Measurements from ENCODE around the gene VPS45. TPM values are rescaled to one million over a fixed set of nuclear protein-coding genes. Genes with fewer than 3 reads are reported as not detected.
A peak's percentile ranks its signal among the peaks of the same experiment; 100 is the strongest.

Gene VPS45
- total RNA-seq, 4 donors from 2014 or later: 27.7 to 30.9 (median 29.3) TPM

DNA sequence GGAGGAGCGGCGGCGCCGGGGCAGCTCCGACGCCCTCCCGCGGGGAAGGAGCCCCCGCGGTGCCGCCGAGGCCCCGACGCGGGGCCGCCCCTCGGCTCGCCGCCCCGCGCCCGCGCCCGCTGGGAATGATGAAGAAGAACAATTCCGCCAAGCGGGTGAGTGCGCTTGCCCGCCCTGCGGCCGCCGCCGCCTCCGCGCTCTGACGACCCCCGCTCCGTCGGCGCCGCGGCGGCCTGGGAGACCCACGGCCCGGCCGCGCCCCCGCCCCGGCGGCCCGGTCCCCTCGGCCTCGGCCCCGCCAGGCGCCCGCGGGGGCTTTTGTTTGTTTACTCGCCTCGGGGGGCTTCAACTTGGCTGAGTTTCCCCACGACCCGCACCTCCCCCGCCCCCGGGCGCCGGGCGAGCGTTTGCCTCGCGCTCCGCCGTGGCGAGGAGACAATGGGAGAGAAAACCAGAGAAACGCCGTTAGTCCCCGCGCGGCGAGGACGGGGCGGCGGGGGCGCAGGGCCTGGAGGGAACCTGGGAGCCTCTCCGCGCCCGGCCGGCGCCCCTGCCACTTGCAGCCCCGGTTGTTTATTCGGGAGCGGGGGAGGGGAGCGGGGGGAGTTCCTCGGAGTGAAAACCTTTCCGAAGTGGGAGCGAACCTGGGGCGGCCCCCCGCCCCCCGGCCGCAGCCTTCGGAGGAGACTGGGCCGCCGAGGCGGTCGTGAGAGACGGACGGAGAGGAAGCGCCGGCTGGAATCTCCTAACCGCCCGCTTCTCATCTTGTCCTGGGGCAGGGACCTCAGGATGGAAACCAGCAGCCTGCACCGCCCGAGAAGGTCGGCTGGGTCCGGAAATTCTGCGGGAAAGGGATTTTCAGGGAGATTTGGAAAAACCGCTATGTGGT is 82.8 kb downstream of the VPS45 start:
- TF ChIP-seq, protein P1, sequence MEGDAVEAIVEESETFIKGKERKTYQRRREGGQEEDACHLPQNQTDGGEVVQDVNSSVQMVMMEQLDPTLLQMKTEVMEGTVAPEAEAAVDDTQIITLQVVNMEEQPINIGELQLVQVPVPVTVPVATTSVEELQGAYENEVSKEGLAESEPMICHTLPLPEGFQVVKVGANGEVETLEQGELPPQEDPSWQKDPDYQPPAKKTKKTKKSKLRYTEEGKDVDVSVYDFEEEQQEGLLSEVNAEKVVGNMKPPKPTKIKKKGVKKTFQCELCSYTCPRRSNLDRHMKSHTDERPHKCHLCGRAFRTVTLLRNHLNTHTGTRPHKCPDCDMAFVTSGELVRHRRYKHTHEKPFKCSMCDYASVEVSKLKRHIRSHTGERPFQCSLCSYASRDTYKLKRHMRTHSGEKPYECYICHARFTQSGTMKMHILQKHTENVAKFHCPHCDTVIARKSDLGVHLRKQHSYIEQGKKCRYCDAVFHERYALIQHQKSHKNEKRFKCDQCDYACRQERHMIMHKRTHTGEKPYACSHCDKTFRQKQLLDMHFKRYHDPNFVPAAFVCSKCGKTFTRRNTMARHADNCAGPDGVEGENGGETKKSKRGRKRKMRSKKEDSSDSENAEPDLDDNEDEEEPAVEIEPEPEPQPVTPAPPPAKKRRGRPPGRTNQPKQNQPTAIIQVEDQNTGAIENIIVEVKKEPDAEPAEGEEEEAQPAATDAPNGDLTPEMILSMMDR (IDR thresholded peaks at IDR 0.05): no peak
- no peak for TF ChIP-seq POLR2A (IDR thresholded peaks at IDR 0.05)
- 2% methylated on average over 64 to 81 of the region's 114 CpGs for WGBS, 2 donors
- intact Hi-C loops (cut with DNase I; ENCODE audit: low total_unique reads): no loop called here
- H3K4me3 ChIP-seq (ENCODE audit: low read depth, poor library complexity, severe bottlenecking): peak overlapping the region; percentile 74
- peak in 1 of 2 donors; percentile 89 for DNase-seq (ENCODE audit: low spot score in 2 of 2)

DNA sequence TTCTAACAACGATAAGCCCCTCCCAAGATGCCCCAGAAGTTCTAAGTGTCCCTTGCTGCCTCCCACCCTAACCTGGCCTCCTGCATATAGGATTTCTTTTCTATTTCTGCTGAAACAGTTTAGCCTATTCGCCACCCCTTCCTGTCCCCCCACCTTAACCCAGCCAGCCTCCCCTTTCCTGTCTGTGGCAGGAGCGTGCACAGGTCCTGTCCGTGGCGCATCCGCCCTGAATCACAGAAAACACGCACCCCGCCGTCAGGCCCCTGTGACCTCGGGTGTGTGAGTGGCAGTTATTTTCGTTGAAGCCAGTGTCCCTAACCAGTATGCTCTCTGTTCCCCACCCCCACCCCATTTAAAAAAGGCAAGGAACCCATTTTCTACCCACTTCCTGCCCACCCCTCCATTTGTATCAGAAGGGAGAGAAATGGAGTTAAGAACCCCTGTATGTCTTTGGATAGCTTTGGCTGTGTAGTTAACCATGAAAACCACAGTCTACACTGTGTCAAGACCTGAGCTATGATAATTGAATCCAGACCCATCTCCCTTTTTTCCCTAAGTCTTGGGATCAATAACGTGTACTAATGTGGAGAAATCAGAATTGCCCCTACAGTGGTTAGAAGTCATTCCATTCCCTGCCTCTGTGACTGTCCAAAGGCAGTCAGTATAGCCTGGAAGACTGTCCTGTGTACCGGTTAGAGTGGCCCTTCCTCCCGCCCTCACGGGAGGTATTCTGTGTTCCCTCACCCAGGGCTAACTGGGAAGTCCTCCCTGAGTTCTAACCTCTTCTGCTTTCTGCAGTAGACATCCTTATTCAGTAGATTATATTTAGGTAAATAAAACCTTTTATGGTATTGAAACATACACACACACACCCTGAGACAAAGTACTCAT is 84.0 kb downstream of the VPS45 start:
- WGBS, 2 donors: 62 to 72% methylated on average over 15 of the region's 15 CpGs
- intact Hi-C loops (cut with DNase I; ENCODE audit: low total_unique reads): no loop called here
- no peak overlapping the region for H3K4me3 ChIP-seq (ENCODE audit: low read depth, poor library complexity, severe bottlenecking)
- DNase-seq (ENCODE audit: low spot score in 2 of 2): peak in 1 of 2 donors; percentile 85
- TF ChIP-seq POLR2A (IDR thresholded peaks at IDR 0.05): no peak
- TF ChIP-seq, protein P1 (IDR thresholded peaks at IDR 0.05): no peak

DNA sequence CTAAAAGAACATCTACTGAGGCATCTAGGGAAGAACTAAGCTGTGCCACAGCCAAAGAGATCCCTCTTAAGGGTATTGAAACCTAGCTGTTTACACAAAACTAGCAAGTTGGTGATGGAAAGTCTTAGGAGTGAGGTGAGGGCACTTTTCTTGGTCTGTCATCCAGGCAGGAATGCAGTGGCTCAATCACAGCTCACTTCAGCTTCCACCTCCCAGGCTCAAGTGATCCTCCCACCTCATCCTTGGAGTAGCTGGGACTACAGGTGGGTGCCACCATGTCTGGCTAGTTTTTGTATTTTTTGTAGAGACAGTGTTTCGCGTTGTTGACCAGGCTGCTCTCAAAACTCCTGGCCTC is 84.6 kb downstream of the VPS45 start:
- TF ChIP-seq, protein P1 (IDR thresholded peaks at IDR 0.05): no peak
- TF ChIP-seq POLR2A (IDR thresholded peaks at IDR 0.05): no peak
- H3K4me3 ChIP-seq (ENCODE audit: low read depth, poor library complexity, severe bottlenecking): no peak overlapping the region
- 59 to 78% methylated on average over 2 of the region's 2 CpGs for WGBS, 2 donors
- peak in 1 of 2 donors; percentile 59 for DNase-seq (ENCODE audit: low spot score in 2 of 2)
- intact Hi-C loops (cut with DNase I; ENCODE audit: low total_unique reads): no loop called here

DNA sequence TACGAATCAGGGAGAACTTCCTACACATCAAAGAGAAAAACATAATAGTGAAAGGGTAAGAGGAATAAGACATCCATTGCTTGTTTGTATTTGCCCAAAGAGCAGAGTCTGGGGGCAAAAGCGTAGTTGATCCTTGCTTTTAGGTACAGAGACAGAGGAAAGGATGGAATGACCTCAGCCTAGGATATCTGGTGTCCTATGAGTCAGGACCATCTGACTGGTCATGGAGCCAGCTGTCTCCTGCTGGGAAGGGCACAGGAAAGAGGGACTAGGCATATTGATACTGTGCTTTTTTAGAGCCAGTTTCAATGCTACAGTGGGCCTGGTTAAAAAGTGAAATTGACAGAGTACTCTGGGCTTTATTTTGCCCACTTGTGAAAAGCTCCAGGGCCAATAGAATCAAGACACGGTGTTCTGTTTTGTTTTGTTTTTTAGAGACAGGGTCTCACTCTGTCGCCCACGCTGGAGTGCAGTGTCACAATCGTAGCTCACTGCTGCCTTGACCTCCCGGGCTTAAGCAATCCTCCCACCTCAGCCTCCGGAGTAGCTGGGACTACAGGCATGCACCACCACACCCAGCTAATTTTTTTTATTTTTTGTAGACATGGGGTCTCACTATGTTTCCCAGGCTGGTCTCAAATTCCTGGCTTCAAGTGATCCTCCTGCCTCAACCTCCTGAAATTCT is 85.3 kb downstream of the VPS45 start:
- 82 to 83% methylated on average over 8 of the region's 8 CpGs for WGBS, 2 donors
- H3K4me3 ChIP-seq (ENCODE audit: low read depth, poor library complexity, severe bottlenecking): no peak overlapping the region
- intact Hi-C loops (cut with DNase I; ENCODE audit: low total_unique reads): no loop called here
- DNase-seq (ENCODE audit: low spot score in 2 of 2): peak in 1 of 2 donors; percentile 85
- TF ChIP-seq, protein P1 (IDR thresholded peaks at IDR 0.05): no peak
- TF ChIP-seq POLR2A (IDR thresholded peaks at IDR 0.05): no peak

DNA sequence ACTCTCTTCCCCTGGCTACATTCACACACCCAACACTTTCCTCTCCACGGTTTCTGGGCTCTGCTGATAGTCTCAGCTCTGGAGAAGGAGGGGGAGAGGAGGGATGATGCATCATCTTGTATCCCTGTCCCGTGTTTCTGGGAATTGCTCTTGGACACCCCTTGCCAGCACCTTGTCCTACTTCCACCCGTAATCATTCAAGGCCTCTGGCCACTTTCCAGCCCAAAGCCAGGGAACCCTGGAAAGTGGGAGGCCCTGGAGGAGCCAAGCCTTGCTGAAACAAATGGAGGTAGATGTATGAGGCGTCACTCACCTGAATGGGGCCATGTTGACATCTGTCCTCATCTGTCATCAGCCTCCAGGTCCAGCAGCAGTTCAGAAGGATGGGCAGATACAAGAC is 86.6 kb downstream of the VPS45 start:
- WGBS, 2 donors: 69 to 72% methylated on average over 4 of the region's 4 CpGs
- TF ChIP-seq, protein P1 (IDR thresholded peaks at IDR 0.05): no peak
- no peak for TF ChIP-seq POLR2A (IDR thresholded peaks at IDR 0.05)
- no peak overlapping the region for H3K4me3 ChIP-seq (ENCODE audit: low read depth, poor library complexity, severe bottlenecking)
- DNase-seq (ENCODE audit: low spot score in 2 of 2): peak in 1 of 2 donors; percentile 57
- intact Hi-C loops (cut with DNase I; ENCODE audit: low total_unique reads): no loop called here

Data from lower leg skin (tissue), 4 donors.